Measurements from ENCODE around the gene SFMBT1.

The SFMBT1 gene

GRCh38 chr3:52986938-52987337, 58.9 kb downstream of the SFMBT1 start:
- DNase-seq, result no peak

GRCh38 chr3:52986049-52986448, 59.8 kb downstream of the SFMBT1 start:
- DNase-seq, result no peak

- DNase-seq, result no peak
These were observed 62.0 kb downstream of the SFMBT1 start for GRCh38 chr3:52983828-52984227.

DNA sequence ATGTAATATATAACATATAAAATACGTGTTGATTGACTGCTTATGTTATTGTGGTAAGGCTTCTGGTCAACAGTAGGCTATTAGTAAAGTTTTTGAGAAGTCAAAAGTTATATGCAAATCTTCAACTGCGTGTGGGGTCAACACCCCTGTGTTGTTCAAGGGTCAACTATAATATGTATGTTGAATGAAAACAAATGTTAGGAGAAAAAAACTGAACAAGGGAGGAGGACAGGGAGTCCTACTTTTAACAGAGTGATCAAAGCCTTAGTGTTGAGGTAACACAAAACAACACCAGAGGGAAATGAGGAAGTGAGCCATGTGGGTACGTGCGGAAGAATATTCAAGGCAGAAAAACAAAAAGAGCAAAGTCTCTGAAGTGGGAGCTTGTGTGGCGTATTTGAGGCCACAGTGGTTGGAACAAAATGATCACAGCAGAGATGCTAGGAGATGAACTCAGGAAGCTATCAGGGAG, 62.5 kb downstream of the SFMBT1 start:
- DNase-seq, result peak; percentile 41

GRCh38 chr3:52982839-52983238, 63.0 kb downstream of the SFMBT1 start:
- DNase-seq, result no peak

- no peak for DNase-seq
These were observed 66.5 kb downstream of the SFMBT1 start for GRCh38 chr3:52979190-52979983.

DNA sequence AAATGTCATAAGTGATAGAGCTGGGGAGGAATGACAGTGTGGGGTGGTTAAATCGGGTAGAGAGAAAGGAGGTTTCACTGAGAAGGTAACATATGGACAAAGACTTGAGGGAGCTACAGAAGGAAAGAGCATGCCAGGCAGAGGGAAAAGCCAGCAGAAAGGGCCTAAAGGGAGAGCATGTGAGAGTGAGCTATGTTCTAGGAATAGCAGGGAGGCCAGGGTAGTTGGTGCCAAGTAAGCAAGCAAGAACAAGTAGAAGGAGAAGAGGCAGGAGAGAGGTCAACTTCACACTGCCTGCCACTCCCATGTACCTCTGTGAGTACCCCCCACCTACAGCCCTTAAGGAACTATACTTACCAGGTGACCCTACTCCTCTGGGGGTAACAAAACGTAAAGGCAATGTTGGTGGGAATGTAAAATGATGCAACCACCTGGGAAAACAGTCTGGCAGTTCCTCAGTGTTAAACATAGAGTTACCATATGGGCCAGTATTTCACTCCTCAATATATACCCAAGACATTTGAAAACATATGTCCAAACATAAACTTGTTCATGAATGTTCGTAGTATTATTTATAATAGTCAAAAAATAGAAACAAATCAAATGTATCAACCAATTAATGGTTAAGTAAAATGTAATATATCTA, 67.6 kb downstream of the SFMBT1 start:
- no peak for DNase-seq

DNA sequence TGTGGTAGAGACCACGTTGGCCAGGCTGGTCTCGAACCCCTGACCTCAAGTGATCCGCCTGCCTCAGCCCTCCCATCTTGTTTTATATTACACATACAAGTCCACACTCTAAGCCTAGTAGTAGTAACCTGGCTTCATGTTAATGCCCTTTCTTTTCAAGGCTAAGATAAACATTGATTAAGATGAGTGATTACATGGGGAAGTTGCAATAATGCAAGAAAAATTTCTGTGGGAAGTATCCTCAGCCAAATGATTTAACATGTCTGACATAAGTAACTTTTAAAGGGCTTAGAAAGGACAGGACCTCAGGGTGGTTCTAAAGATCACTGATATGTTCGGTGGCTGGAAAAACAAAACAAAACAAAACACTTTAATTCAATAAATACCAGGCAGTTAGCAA, 72.1 kb downstream of the SFMBT1 start:
- no peak for DNase-seq

- DNase-seq, result no peak
These were observed 74.0 kb downstream of the SFMBT1 start for GRCh38 chr3:52971895-52972294.

DNA sequence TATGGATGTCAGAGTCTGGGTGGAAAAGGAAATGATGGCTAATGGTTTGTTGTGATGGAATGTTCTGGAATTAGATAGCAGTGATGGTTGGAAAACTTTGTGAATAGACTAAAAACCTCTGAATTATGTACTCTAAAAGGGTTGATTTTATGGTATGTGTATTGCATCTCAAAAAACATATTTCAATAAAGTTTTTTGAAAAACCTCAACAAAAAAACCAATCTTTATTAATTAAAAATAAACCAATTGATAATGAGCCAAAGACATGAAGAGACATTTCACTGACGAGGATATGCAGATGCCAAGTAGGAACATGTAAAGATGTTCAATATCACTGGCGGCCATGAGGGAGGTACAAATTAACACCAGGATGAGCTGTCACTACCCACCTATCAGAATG, 78.5 kb downstream of the SFMBT1 start:
- no peak for DNase-seq

- DNase-seq, result no peak
These were observed 83.7 kb downstream of the SFMBT1 start for GRCh38 chr3:52962160-52962559.

- no peak for DNase-seq
These were observed 86.1 kb downstream of the SFMBT1 start for GRCh38 chr3:52959773-52960172.

DNA sequence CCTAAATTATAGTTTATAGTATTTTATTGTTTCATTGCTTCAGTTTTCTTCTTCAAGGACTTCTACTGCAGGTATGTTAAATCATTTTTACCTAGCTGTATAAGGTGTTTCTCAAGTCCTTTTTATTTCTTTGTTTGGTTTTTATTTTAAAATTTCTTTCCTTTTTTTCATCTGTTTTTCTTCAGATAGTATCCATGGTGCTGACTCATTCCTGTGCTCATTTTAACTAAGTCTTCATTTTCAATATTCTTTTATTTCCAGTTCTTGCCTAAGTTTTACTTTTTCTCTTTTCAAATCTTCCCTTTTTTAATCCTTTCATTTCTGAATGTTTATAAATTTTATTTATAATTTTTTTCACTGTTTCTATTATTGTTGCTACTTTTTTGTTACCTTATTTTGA, 106.3 kb downstream of the SFMBT1 start:
- DNase-seq, result no peak

DNA sequence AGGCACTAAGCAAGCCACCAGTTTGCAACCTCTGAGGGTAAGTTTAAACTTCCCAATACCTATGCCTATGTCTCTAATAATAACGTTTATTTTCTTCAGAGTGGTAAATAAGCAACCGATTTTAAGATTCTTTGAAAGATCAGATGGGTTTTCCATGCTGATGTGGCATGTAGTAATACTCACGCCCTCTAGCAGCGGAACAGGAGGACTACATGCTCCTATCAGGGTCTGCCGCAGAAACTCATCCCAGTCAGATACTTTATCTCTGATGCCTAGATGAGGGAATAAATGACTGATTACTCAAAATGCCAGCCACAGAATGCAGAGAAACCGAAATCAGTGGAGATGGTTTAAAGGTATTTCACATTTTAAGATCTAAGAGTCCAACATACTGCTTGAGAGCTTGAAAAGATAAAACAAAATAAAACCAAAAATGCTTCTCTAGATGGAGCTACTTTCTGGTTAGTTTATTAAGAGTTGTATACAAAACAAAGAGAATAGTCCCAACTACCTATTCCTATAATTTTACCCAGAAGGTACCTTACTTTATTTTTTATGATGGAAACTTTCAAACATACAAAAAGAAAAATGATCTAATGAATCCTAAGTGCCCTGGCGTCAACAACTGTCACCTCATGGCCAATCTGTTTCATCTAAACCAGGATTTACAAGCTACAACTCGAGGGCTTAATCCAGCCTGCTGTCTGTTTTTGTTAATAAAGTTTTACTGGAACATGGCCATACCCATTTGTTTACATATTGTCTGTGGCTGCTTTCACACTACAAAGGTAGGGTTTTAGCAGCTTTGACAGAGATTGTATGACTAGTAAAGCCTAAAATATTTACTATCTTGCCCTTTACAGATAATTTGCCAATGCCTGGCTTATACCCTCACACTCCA, 111.0 kb downstream of the SFMBT1 start:
- DNase-seq, result no peak

DNA sequence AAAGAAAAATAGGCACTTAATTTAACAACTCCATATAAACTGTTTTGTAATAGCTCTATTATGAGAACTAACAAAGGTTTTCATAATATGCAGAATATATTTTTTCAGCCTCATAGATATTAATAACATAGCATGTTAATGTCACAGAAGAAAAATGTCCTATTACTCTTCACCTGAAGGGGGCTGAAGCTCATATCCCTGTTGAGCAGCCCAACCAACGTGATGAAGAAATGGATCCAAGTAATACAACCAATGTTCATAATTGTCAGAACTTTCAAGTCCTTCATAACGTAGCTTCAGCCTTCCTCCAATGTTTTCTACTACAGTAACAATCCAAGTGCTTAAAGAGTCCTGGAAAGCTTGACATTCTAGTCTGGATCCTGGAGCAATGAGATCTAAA, 114.0 kb downstream of the SFMBT1 start:
- DNase-seq, result no peak

GRCh38 chr3:52931328-52931727, 114.5 kb downstream of the SFMBT1 start:
- no peak for DNase-seq

- no peak for DNase-seq
These were observed 115.1 kb downstream of the SFMBT1 start for GRCh38 chr3:52930748-52931147.

GRCh38 chr3:52926554-52926953, 119.3 kb downstream of the SFMBT1 start:
- DNase-seq, result no peak

DNA sequence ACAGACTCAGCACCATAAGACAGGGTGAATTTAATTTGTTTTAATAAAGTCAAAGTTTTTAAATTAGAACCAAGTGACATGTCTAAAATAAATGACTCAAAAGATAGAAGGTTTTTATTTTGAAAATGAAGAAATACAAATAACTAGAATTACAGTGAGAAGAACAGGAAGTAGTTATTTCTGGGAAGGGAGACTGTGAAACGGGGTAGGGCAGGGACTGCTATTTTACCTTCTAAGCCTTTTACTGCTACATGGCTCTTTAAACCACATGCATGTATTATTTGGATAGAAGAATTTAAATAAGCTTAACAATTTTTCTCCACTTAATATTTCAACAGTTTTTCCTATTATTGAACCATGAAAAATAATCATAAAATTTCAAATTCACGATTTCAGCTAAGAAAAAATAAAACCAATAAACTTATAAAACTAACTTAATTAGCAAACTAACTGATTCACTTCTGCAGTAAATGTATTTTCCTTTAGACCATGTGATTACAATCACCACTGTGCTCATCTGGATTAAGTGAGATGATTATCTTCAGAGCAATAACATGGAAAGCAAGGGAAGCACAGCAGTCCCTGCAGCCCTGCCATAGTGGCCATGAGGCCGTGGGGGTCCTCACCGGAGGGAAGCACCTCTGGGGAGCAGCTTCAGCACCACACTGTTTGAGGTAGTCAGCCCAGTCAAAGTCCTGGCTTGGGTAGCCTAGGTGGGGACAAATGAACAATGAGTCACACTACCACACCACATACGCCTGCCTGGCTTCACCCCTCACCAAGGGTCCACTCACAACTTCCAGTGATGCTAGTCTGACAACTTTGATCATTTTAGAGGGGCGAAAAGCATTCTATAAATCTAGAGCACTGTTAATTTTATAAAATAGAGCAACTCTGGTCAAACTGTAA, 120.2 kb downstream of the SFMBT1 start:
- no peak for DNase-seq

GRCh38 chr3:52923963-52924362, 121.9 kb downstream of the SFMBT1 start:
- no peak for DNase-seq

DNA sequence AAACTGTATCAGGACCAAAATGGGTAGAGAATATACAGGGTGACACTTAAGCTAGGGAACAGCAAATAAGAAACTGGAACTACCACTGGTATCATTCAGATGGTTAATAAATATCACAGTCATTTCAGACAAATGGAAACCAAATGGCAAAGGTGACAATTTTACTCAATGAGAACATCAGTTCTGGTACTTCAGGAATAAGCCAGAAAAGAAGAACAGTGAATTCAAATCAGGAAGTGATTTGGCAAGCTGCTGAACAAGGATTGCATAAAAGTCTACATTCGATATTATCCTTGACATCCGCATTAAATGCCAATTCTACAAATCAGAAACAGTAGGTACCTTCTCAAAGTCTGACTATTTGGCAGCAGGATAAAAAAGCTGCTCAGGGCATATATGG, 125.0 kb downstream of the SFMBT1 start:
- DNase-seq, result no peak

- no peak for DNase-seq
These were observed 128.8 kb downstream of the SFMBT1 start for GRCh38 chr3:52917044-52917443.
